Stimulated activated naive CD4-positive, alpha-beta T cell treated with Interleukin-2 at 50 U/mL for 16 hours (primary cell): Measurements from ENCODE around the gene ATF1.

Experiments
- DNase-seq: peaks from one replicate; lab custom pipeline; 2025; lab: John Stamatoyannopoulos, UW

ATF1 gene

DNA sequence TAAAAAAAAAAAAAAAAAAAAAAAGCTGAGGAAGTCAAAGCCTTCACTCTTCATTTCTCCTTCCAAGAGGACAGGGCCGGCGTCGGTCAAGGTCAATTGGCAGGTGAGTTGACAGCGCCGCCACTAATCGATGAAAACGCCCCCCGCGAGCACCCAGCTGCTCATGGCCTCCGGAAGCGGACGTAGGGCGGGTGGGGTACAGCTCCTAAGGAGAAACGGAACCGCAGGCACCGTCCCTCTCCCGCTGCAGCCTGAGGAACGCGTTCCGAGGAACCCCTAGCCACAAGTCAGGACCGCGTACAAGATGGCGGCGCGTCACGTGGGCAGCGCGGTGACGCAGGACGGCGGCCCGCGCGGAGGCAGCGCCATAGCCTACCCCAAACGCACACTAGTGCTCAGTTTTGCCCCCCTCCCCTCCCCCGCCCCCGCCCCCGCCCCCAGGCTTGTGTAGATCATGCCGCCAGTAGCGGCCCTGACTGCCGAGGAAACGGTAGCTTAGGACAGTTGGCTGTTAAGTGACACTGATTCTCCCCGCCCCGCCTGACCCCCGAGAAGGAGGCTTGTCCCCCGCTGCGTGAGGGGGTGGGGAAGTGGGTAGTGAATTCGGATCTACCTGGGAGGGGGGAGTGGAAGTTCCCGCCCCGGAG, at the start of gene ATF1:
Gene ATF1, plus strand, starts transcription at position 463 of the 647 bp plus-strand sequence. CDS start 16,045 bp downstream, outside the sequence.
- DNase-seq, result peak; percentile 90

GRCh38 chr12:50715174-50715573, 48.7 kb upstream of the ATF1 start:
- DNase-seq, result no peak

- DNase-seq, result no peak
These were observed 45.1 kb upstream of the ATF1 start for GRCh38 chr12:50718760-50719159.

DNA sequence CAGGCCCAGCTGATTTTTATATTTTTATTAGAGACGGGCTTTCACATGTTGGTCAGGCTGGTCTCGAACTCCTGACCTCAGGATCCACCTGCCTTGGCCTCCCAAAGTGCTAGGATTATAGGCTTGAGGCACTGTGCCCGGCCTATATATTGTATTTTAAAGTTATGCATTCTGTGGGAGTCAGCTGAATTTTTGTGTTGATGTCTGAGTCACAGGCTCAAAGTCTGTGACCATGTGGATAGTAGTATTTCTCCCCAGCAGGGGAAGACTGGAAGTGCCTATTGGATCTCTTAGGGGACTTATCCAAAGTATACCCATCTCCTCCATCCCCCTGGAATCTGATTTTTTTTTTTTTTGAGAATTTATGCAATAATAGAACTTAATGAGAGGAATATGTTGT, 43.8 kb upstream of the ATF1 start:
- no peak for DNase-seq

DNA sequence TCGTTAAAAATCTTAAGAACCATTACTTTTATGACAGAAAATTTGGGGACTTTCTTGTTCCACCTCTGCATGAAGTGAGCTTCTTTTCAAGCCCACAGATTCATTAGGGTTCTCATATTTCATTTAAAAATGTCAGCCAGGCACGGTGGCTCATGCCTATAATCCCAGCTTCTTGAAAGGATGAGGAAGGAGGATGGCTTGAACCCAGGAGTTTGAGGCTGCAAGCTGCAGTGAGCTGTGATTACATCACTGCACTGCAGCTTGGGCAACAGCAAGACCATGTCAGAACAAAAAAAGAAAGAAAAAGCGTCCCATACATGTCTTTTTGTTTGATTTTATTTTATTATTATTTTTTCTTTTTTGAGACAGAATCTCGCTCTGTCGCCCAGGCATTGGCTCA, 43.4 kb upstream of the ATF1 start:
- DNase-seq, result no peak

- no peak for DNase-seq
These were observed 40.0 kb upstream of the ATF1 start for GRCh38 chr12:50723865-50724264.

GRCh38 chr12:50725011-50725942, 38.6 kb upstream of the ATF1 start:
- DNase-seq, result no peak

GRCh38 chr12:50727466-50727865, 36.4 kb upstream of the ATF1 start:
- no peak for DNase-seq

- no peak for DNase-seq
These were observed 35.5 kb upstream of the ATF1 start for GRCh38 chr12:50728417-50728816.

GRCh38 chr12:50728841-50729240, 35.1 kb upstream of the ATF1 start:
- DNase-seq, result no peak

- DNase-seq, result no peak
These were observed 31.3 kb upstream of the ATF1 start for GRCh38 chr12:50732591-50732990.

GRCh38 chr12:50733706-50734105, 30.2 kb upstream of the ATF1 start:
- DNase-seq, result no peak

GRCh38 chr12:50734409-50735263, 29.3 kb upstream of the ATF1 start:
- DNase-seq, result no peak

GRCh38 chr12:50739611-50740010, 24.3 kb upstream of the ATF1 start:
- no peak for DNase-seq

GRCh38 chr12:50740307-50740706, 23.6 kb upstream of the ATF1 start:
- DNase-seq, result no peak

DNA sequence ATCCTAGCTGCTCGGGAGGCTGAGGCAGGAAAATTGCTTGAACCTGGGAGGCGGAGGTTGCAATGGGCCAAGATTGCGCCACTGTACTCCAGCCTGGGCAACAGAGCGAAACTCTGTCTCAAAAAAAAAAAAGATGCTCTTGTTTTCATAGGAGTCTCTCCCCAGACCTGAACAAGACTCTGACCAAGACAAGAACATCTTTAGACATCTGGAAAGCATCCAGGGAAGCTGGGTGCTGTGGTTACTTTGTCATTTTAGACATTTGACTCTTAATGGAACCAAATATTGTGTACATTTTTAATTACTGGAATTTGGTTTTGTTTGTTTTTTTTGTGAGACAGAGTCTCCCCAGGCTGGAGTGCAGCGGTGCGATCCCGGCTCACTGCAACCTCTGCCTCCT, 21.1 kb upstream of the ATF1 start:
- no peak for DNase-seq

DNA sequence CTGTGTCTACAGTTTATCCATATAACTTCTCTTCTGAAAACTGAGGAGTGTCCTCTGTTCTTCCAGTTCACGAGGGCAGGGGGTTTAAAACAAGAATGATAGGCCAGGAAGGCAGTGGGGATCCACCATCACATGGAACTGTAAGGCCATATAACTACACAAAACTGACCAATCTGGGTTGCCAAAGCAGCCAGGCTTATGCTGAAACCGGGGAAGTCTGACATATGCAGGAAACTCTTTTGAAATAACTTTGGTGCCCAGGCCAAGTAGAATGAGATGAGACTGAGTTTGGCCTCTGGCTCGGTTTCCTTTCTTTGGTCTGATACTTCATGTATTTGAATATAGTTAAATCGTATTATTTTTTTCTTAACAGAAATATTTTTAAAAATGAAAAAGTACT, 18.0 kb upstream of the ATF1 start:
- DNase-seq, result no peak

GRCh38 chr12:50746431-50746830, 17.5 kb upstream of the ATF1 start:
- no peak for DNase-seq

GRCh38 chr12:50747817-50748216, 16.1 kb upstream of the ATF1 start:
- no peak for DNase-seq

DNA sequence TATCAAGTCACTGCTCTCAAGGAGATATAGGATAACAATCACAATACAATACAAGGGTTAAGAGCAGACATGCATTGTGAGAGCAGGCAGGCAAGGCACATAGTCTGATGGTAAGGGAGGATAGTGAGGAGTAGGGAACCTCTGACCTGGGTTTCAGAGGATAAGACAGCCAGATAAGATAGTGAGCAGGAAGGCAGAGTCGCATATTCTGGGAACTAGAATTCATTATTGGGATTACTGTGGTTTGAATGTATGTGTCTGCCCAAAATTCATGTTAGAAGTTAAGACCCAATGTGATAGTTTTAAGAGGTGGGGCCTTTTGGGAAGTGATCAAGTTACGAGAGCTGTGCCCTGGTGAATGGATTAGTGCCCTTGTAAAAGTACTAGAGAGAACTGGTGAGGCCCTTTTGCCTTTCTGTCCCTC, 14.4 kb upstream of the ATF1 start:
- no peak for DNase-seq

DNA sequence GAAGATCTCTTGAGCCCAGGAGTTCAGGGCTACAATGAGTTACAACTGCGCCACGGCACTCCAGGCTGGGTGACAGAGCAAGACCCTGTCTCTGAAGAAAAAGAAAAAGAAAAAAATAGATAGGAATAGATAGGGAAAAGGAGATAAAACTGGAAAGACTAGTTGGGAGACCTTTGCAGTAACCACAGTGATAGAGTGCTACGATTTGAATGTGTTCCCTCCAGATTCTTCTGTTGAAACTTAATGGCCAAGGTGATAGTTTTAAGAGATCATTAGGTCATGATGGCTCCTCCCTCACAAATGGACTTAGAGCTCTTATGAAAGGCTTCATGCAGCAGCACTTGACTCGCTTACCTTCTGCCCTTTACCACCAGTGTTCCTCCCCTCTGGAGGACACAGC, 13.5 kb upstream of the ATF1 start:
- DNase-seq, result no peak

- DNase-seq, result no peak
These were observed 11.8 kb upstream of the ATF1 start for GRCh38 chr12:50751948-50752721.
